Lower lobe of right lung (tissue), 2 donors: ENCODE data around the gene DGKB. TPM values are rescaled to one million over a fixed set of nuclear protein-coding genes. Genes with fewer than 3 reads are reported as not detected.

ENCODE experiments used
- ATAC-seq, 2 donors: fragments of 200-7000 bp; cut with Tn5 transposase; one replicate each; pipeline ENCODE4 v1.9.1; 2020 to 2022; ENCODE audit warnings: mild to moderate bottlenecking in 2 of 2, moderate library complexity in 2 of 2
- DNase-seq: peaks from one replicate; pipeline ENCODE4 v3.0.0-alpha.2; 2020
- H3K27ac ChIP-seq: fragments of 200-600 bp; one replicate; pipeline ENCODE4 v1.8.0; 2022
- H3K27me3 ChIP-seq: fragments of 200-600 bp; one replicate; pipeline ENCODE4 v1.8.0; 2022; ENCODE audit warnings: low read depth
- H3K36me3 ChIP-seq: fragments of 200-600 bp; one replicate; pipeline ENCODE4 v1.8.0; 2022; ENCODE audit warnings: mild to moderate bottlenecking
- H3K4me1 ChIP-seq: fragments of 200-600 bp; one replicate; pipeline ENCODE4 v1.8.0; 2022
- H3K4me3 ChIP-seq: fragments of 200-600 bp; one replicate; pipeline ENCODE4 v1.8.0; 2022; ENCODE audit warnings: mild to moderate bottlenecking
- H3K9me3 ChIP-seq: fragments of 200-600 bp; one replicate; pipeline ENCODE4 v1.8.0; 2022
- intact Hi-C: fragments of 100-400 bp; cut with DNase I; formaldehyde crosslinking; loops from one replicate; pipeline ENCODE4 v1.11.0; 2022
- total RNA-seq: library from RNA; stranded (reverse); fragmentation: NEBNext Ultra II Directional; extraction: Animal tissue kit (Norgen Biotek cat#: 25700); gene quantifications from one replicate; pipeline ENCODE4 v1.2.1, GENCODE V29; 2021
- TF ChIP-seq, protein P1 (sequence below): fragments of 200-600 bp; IDR thresholded peaks from one replicate; pipeline ENCODE4 v1.8.0; 2022; ENCODE audit warnings: antibody characterized with exemption, mild to moderate bottlenecking
- donor health status: DM: no; HTN: yes; CAD: no; lungs with severe emphysema.

DGKB gene
- total RNA-seq, 1 donor from 2014 or later: 0.09 TPM

DNA sequence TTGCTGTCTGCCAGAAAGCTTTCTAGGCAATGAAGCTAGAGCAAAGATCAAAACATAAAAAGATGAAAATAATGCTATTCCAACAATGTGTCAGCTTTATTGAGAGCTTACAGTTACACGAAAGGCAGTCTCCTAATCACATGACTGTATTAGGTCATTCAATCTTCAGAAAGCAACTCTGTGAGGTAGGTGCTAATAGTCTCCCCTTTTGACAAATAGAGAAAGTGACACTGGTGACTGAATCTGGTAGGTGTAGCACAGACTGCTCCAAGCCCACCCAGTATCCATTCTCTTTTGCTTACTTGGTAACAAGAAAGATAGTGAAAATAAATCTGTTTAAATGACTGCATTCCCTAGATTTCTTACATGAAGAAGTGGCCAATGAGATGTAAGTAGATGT is 58.8 kb downstream of the DGKB start:
- Histone ChIP-seq H3K9me3 (no peaks in the 10 kb centered on the region), H3K36me3 (no peaks in the 10 kb centered on the region), H3K27ac (no peak overlapping the region), H3K27me3 (no peaks in the 10 kb centered on the region), H3K4me1 (no peaks in the 10 kb centered on the region), H3K4me3 (no peak overlapping the region)
- DNase-seq (no peak), ATAC-seq (no peak)
- TF ChIP-seq, protein P1, sequence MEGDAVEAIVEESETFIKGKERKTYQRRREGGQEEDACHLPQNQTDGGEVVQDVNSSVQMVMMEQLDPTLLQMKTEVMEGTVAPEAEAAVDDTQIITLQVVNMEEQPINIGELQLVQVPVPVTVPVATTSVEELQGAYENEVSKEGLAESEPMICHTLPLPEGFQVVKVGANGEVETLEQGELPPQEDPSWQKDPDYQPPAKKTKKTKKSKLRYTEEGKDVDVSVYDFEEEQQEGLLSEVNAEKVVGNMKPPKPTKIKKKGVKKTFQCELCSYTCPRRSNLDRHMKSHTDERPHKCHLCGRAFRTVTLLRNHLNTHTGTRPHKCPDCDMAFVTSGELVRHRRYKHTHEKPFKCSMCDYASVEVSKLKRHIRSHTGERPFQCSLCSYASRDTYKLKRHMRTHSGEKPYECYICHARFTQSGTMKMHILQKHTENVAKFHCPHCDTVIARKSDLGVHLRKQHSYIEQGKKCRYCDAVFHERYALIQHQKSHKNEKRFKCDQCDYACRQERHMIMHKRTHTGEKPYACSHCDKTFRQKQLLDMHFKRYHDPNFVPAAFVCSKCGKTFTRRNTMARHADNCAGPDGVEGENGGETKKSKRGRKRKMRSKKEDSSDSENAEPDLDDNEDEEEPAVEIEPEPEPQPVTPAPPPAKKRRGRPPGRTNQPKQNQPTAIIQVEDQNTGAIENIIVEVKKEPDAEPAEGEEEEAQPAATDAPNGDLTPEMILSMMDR: no peak
- intact Hi-C loops: no loop called here

- Histone ChIP-seq H3K27me3 (no peaks in the 10 kb centered on the region), H3K4me3 (no peak overlapping the region), H3K9me3 (no peaks in the 10 kb centered on the region), H3K4me1 (no peaks in the 10 kb centered on the region), H3K27ac (no peak overlapping the region), H3K36me3 (no peaks in the 10 kb centered on the region)
- ATAC-seq: no peak
- DNase-seq: no peak
- intact Hi-C loops: no loop called here
- TF ChIP-seq, protein P1: no peak
Observed at GRCh38 chr7:14842523-14842922, 60.0 kb downstream of the DGKB start.

DNA sequence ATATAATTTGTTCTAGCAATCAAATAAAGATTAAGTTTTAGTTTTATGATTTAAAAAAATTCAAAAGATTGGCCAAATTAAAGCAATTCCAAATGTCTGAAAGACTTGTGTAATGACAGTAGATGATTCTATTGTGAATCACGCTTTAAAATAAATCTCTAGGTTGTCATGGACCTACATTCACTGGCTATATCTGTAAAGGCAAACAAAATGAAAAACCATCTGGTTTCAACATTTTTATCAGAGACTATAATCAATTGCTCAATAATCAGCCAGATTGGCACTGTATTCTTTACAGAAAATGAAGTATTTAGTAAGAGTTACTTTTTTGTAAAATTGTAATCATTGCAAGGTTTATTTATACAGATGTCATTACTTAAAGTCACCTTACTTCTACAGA is 60.7 kb downstream of the DGKB start:
- DNase-seq: no peak
- intact Hi-C loops: no loop called here
- Histone ChIP-seq H3K36me3 (no peaks in the 10 kb centered on the region), H3K27ac (no peak overlapping the region), H3K4me1 (no peaks in the 10 kb centered on the region), H3K9me3 (no peaks in the 10 kb centered on the region), H3K4me3 (no peak overlapping the region), H3K27me3 (no peaks in the 10 kb centered on the region)
- TF ChIP-seq, protein P1: no peak
- ATAC-seq: no peak

DNA sequence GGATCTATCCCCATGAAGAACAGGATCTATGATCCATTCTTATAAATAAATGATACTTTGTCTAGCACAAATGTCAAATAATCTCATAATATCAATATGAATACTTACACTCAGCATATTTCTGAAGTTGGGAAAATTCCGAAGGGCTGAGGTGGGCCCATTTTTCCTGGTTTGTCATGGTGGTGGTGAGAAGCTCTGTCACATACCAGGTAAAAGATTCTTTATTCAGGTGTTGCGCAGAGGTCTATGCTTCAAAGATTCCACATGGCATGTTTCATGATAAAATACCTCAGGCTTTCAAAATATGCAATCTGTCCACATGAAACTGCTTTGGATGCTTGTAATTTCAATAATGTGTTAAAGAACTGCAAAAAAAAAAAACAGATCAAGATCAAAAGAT is 61.5 kb downstream of the DGKB start:
- H3K9me3 ChIP-seq: no peaks in the 10 kb centered on the region
- ATAC-seq (no peak), DNase-seq (no peak)
- H3K27me3 ChIP-seq: no peaks in the 10 kb centered on the region
- no peaks in the 10 kb centered on the region for H3K36me3 ChIP-seq
- TF ChIP-seq, protein P1: no peak
- no peak overlapping the region for H3K4me3 ChIP-seq
- no peaks in the 10 kb centered on the region for H3K4me1 ChIP-seq
- intact Hi-C loops: no loop called here
- H3K27ac ChIP-seq: no peak overlapping the region

DNA sequence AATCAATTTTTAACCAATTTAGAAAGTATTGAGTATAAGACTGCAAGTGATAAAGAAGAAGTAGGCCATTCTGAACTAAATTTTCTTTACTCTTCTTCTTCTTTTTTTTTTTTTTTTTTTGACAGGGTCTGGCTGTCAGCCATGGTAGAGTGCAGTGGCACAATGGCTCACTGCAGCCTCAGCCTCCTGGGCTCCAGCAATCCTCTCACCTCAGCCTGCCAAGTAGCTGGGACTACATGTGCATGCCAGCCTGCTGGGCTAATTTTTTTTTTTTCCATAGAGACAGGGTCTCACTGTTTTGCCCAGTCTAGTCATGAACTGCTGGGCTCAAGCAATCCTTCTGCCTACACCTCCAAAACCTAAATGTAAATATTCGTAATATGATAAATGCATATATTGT is 63.2 kb downstream of the DGKB start:
- intact Hi-C loops: no loop called here
- Histone ChIP-seq H3K36me3 (no peaks in the 10 kb centered on the region), H3K27ac (no peak overlapping the region), H3K27me3 (no peaks in the 10 kb centered on the region), H3K9me3 (no peaks in the 10 kb centered on the region), H3K4me1 (no peaks in the 10 kb centered on the region), H3K4me3 (no peak overlapping the region)
- DNase-seq (no peak), ATAC-seq (no peak)
- TF ChIP-seq, protein P1: no peak

DNA sequence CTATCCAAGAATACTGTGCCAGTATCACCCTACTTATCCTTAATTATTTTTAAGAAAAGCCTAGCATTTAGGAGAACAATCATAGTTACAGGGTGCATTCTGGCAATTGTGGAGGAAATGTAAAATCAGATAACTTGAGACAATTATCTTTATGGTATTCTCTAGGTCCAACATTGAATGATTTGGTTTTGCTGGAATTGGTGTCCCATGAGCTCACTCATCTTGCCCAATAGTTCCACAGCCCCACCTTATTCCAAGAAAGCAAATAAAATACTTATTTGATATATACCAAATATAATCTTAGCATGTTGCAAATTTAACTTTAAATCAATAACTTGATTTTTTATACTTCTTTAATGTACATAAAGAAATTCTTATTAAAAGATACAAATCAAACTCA is 65.3 kb downstream of the DGKB start:
- no peak for DNase-seq

More for the DNA sequence above, 65.3 kb downstream of the DGKB start:
- H3K9me3 ChIP-seq: no peaks in the 10 kb centered on the region
- TF ChIP-seq, protein P1: no peak
- H3K4me1 ChIP-seq: no peaks in the 10 kb centered on the region
- no peaks in the 10 kb centered on the region for H3K36me3 ChIP-seq
- ATAC-seq: no peak
- no peak overlapping the region for H3K4me3 ChIP-seq
- intact Hi-C loops: no loop called here
- no peaks in the 10 kb centered on the region for H3K27me3 ChIP-seq
- no peak overlapping the region for H3K27ac ChIP-seq
